Memory B cell (primary cell): Measurements from ENCODE around the gene MYBPC1.
A peak's percentile ranks its signal among the peaks of the same experiment; 100 is the strongest.
"Not testable (repeated sequence)": the region's sequence is repeated elsewhere in the genome, so short reads cannot be mapped to it uniquely, and the experiment has no call there.

Experiments
- ATAC-seq: fragments of 150-1000 bp; cut with Tn5 transposase; 2 replicates; pipeline ENCODE4 v1.10.0; 2021; ENCODE audit warnings: low read depth, mild to moderate bottlenecking, moderate library complexity
- DNase-seq, 2 donors: peaks; one replicate each; pipeline ENCODE4 v3.0.0; 2022; ENCODE audit warnings: low spot score in 2 of 2
- H3K27ac Mint-ChIP-seq: one replicate; pipeline ENCODE4 v1.8.0; 2022; ENCODE audit warnings: mild to moderate bottlenecking, moderate library complexity, mixed read lengths
- H3K27me3 Mint-ChIP-seq: one replicate; pipeline ENCODE4 v1.8.0; 2022; ENCODE audit warnings: mixed read lengths
- H3K36me3 Mint-ChIP-seq: one replicate; pipeline ENCODE4 v1.8.0; 2022; ENCODE audit warnings: mild to moderate bottlenecking, mixed read lengths
- H3K4me1 Mint-ChIP-seq: one replicate; pipeline ENCODE4 v1.8.0; 2022; ENCODE audit warnings: mixed read lengths
- H3K4me3 Mint-ChIP-seq: one replicate; pipeline ENCODE4 v1.8.0; 2022; ENCODE audit warnings: mild to moderate bottlenecking, moderate library complexity, mixed read lengths
- H3K9me3 Mint-ChIP-seq: one replicate; pipeline ENCODE4 v1.8.0; 2022; ENCODE audit warnings: mixed read lengths

Gene MYBPC1

DNA sequence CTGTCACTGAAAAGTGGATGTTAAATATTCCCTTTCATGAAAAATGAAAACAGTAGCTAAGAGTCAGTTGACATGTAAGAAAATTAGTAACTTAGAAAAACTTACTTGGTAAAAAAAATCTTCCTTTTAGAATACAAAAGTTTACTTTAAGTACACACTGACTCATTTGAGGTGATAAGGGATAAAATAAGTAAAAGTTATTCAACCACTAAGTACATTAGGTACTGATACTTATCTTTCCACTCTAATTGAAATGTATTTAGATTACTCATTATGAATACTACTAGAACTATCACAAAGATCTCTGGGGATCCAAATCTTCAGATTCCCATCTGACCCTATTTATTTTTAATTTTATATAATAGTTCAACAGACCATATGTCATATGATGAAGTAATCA, 132.3 kb downstream of the MYBPC1 start:
- Mint-ChIP-seq H3K4me1 (peaks cover 4% of the 10 kb centered on the region), H3K9me3 (no peaks in the 10 kb centered on the region), H3K27me3 (no peaks in the 10 kb centered on the region), H3K36me3 (peaks cover 21% of the 10 kb centered on the region), H3K4me3 (no peak overlapping the region), H3K27ac (no peak overlapping the region)
- DNase-seq (no peak), ATAC-seq (no peak)

DNA sequence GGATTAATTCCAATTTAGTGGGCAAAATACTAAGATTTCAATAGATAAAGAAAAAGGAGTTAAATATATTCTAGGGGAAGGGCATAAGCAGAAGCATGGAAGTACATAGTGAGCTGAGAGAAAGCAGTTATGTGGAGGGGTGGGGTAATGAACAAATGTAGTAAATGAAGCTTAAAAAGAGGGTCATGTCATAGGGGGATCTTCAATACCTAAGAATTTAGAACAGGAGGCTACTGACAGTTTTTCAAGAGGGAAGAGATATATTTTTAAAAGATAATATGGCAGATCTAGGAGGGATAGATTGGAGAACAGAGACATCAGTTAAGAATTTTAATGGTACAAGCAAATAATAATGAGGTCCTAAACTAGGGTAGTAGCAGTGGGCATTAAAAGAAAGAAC, 135.1 kb downstream of the MYBPC1 start:
- no peaks in the 10 kb centered on the region for H3K27me3 Mint-ChIP-seq
- H3K4me3 Mint-ChIP-seq = no peak overlapping the region
- H3K4me1 Mint-ChIP-seq = peaks cover 9% of the 10 kb centered on the region
- DNase-seq (no peak), ATAC-seq (no peak)
- H3K9me3 Mint-ChIP-seq = peaks cover 2% of the 10 kb centered on the region
- H3K27ac Mint-ChIP-seq = peak overlapping the region; percentile 17
- peaks cover 26% of the 10 kb centered on the region for H3K36me3 Mint-ChIP-seq

DNA sequence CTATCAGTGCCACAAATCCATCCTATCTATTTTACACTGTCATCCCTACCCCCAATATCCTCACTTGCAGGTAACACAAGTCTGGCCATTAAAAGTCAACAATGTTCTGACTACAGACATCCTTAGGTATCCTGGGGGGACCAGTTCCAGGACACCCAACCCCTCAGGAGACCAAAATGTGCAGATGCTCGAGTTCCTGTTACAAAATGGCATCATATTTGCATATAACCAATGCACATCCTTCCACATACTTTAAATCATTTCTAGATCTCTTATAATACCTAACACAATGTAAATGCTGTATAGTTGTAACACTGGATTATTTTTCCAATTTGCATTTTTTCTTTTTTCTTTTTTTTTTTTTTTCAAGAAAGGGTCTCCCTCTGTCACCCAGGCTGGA, 137.5 kb downstream of the MYBPC1 start:
- ATAC-seq (peak; percentile 72), DNase-seq (no peak)
- peaks cover 9% of the 10 kb centered on the region for H3K4me1 Mint-ChIP-seq
- no peak overlapping the region for H3K4me3 Mint-ChIP-seq
- no peaks in the 10 kb centered on the region for H3K27me3 Mint-ChIP-seq
- peaks cover 2% of the 10 kb centered on the region for H3K9me3 Mint-ChIP-seq
- H3K27ac Mint-ChIP-seq = peak overlapping the region; percentile 72
- H3K36me3 Mint-ChIP-seq = peaks cover 21% of the 10 kb centered on the region

DNA sequence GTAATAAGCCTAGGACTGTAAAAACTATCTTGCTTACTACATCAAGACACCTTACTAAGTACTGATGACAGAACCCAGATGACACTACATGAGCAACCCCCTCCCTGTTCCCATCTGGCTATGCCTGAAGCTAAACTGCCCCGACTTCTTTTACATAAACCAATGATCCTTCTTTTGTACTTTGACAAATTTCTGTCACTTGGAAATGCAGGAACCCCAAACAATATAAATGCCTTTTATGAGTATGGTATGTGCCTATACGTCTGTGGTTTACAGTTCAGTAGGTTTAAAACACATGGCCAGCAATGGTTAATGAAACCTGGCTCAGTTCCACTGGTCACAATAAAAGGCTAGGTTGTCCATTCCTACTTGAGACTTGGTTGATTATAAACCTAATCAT, 138.4 kb downstream of the MYBPC1 start:
- Mint-ChIP-seq H3K9me3 (peaks cover 2% of the 10 kb centered on the region), H3K27me3 (no peaks in the 10 kb centered on the region), H3K27ac (peak overlapping the region; percentile 65), H3K4me1 (peaks cover 9% of the 10 kb centered on the region), H3K4me3 (no peak overlapping the region), H3K36me3 (peaks cover 23% of the 10 kb centered on the region)
- no peak for DNase-seq
- ATAC-seq = no peak

DNA sequence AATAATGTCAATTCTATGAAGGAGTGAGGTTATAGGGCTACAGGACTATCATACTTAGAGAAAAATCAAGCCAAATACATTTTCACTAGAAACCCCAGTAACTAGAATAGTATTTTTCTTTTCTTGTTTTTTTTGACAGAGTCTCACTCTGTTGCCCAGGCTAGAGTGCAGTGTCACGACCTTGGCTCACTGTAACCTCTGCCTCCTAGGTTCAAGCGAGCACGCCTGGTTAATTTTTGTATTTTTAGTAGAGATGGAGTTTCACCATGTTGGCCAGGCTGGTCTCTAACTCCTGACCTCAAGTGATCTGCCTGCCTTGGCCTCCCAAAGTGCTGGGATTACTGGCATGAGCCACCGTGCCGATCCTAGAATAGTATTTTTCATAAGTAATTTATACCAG, 139.7 kb downstream of the MYBPC1 start:
- not testable (repeated sequence) for H3K9me3 Mint-ChIP-seq, H3K27ac Mint-ChIP-seq, H3K27me3 Mint-ChIP-seq, H3K4me1 Mint-ChIP-seq, H3K4me3 Mint-ChIP-seq, DNase-seq, ATAC-seq
- peaks cover 27% of the 10 kb centered on the region for H3K36me3 Mint-ChIP-seq
